ENCODE measurements around the gene CCDC201.

GRCh38 chr7:45885264-45885882 lies 12.5 kb upstream of the CCDC201 start:
- TF ChIP-seq CTCF (conservative IDR thresholded peaks at IDR 0.05 in 1 of 2, IDR thresholded peaks at IDR 0.05 in 1 of 2; ENCODE audit: extremely low read depth in 1 of 2, insufficient read depth in 1 of 2, low read depth in 1 of 2, low read length in 2 of 2) (no peak), EZH2 (IDR thresholded peaks at IDR 0.05; ENCODE audit: borderline replicate concordance, low read length) (no peak)
